ENCODE data around the gene IL6ST.

- TF ChIP-seq CTCF (IDR thresholded peaks at IDR 0.05) (no peak), POLR2A (IDR thresholded peaks at IDR 0.05) (no peak)
Measured at GRCh38 chr5:56002303-56002702, 7.5 kb upstream of the IL6ST start.

Data from Peyer's patch (tissue), 4 donors.